ENCODE data around the gene LIME1. TPM values are rescaled to one million over a fixed set of nuclear protein-coding genes. Genes with fewer than 3 reads are reported as not detected.

LIME1 gene
- 1.0 and 4.3 TPM in 2 replicates for total RNA-seq

GRCh38 chr20:63735859-63736718 lies at the start of gene LIME1:
Gene LIME1 (plus strand): TSS chr20:63736664. CDS start chr20:63737550, 886 bp downstream.

GRCh38 chr20:63696628-63697356 lies 39.7 kb upstream of the LIME1 start, which contains the start of gene TNFRSF6B:
Gene TNFRSF6B (plus strand): TSS chr20:63696652. CDS start chr20:63696768, 116 bp downstream.

GRCh38 chr20:63707558-63708300 lies 28.7 kb upstream of the LIME1 start, which contains the start of the genes ARFRP1 and ZGPAT:
Gene ARFRP1 (minus strand): TSS chr20:63707976. CDS start chr20:63707091, 885 bp downstream.
Gene ZGPAT (plus strand): TSS chr20:63708039. CDS start chr20:63708581, 542 bp downstream.

GRCh38 chr20:63739130-63740069 lies 2.9 kb downstream of the LIME1 start, which contains the start of gene SLC2A4RG:
Gene SLC2A4RG (plus strand): TSS chr20:63739776. CDS start chr20:63739913, 137 bp downstream.

Other genes starting within 250 kb of the LIME1 start
- 1.0 and 1.4 TPM in 2 replicates for gene EEF1A2, start 237.6 kb upstream of the LIME1 start, total RNA-seq
- gene PPDPF, start 215.9 kb upstream of the LIME1 start, total RNA-seq, result 58.4 and 133 TPM in 2 replicates
- 35.2 and 51.9 TPM in 2 replicates for gene PTK6, start 199.3 kb upstream of the LIME1 start, total RNA-seq
- 0.14 and 0.34 TPM in 2 replicates for gene SRMS, start 188.9 kb upstream of the LIME1 start, total RNA-seq
- 0.43 and 0.68 TPM in 2 replicates for gene FNDC11, start 182.5 kb upstream of the LIME1 start, total RNA-seq
- gene HELZ2, start 162.4 kb upstream of the LIME1 start, total RNA-seq, result 33.5 and 51.0 TPM in 2 replicates
- 16.1 and 17.7 TPM in 2 replicates for gene GMEB2, start 109.6 kb upstream of the LIME1 start, total RNA-seq
- gene STMN3, start 83.2 kb upstream of the LIME1 start, total RNA-seq, result under 0.01 and 1.2 TPM in 2 replicates
- gene RTEL1, start 78.4 kb upstream of the LIME1 start, total RNA-seq, result 5.1 and 11.7 TPM in 2 replicates
- 5.5 and 26.8 TPM in 2 replicates for gene TNFRSF6B, start 40.0 kb upstream of the LIME1 start, total RNA-seq
- gene ARFRP1, start 28.7 kb upstream of the LIME1 start, total RNA-seq, result 28.7 and 51.0 TPM in 2 replicates
- 16.7 and 16.9 TPM in 2 replicates for gene ZGPAT, start 28.6 kb upstream of the LIME1 start, total RNA-seq
- gene SLC2A4RG, start 3.1 kb downstream of the LIME1 start, total RNA-seq, result 22.2 and 24.8 TPM in 2 replicates
- gene ZBTB46, start 94.6 kb downstream of the LIME1 start, total RNA-seq, result 1.2 and 1.7 TPM in 2 replicates
- gene ABHD16B, start 124.8 kb downstream of the LIME1 start, total RNA-seq, result not detected in 2 replicates
- gene TPD52L2, start 128.6 kb downstream of the LIME1 start, total RNA-seq, result 129 and 145 TPM in 2 replicates
- gene DNAJC5, start 158.5 kb downstream of the LIME1 start, total RNA-seq, result 93.3 and 143 TPM in 2 replicates
- gene UCKL1, start 219.8 kb downstream of the LIME1 start, total RNA-seq, result 18.5 and 29.2 TPM in 2 replicates
- 6.2 and 18.0 TPM in 2 replicates for gene ZNF512B, start 233.3 kb downstream of the LIME1 start, total RNA-seq
- gene SAMD10, start 243.0 kb downstream of the LIME1 start, total RNA-seq, result 2.7 and 4.8 TPM in 2 replicates
- gene PRPF6, start 244.5 kb downstream of the LIME1 start, total RNA-seq, result 25.6 and 69.8 TPM in 2 replicates

All from nasal cavity respiratory epithelium epithelial cell of viscerocranial mucosa (primary cell).